Stimulated activated CD4-positive, alpha-beta T cell treated with anti-CD3 and anti-CD28 coated beads, TNF-alpha, amount 100 ng/mL, for 48 hours (primary cell): ENCODE results near the gene WDR6.

Source experiments
- DNase-seq, 3 donors: peaks; one replicate each; pipeline ENCODE4 v3.0.0-alpha.2; 2020; ENCODE audit warnings: low read depth in 3 of 3

WDR6 gene

DNA sequence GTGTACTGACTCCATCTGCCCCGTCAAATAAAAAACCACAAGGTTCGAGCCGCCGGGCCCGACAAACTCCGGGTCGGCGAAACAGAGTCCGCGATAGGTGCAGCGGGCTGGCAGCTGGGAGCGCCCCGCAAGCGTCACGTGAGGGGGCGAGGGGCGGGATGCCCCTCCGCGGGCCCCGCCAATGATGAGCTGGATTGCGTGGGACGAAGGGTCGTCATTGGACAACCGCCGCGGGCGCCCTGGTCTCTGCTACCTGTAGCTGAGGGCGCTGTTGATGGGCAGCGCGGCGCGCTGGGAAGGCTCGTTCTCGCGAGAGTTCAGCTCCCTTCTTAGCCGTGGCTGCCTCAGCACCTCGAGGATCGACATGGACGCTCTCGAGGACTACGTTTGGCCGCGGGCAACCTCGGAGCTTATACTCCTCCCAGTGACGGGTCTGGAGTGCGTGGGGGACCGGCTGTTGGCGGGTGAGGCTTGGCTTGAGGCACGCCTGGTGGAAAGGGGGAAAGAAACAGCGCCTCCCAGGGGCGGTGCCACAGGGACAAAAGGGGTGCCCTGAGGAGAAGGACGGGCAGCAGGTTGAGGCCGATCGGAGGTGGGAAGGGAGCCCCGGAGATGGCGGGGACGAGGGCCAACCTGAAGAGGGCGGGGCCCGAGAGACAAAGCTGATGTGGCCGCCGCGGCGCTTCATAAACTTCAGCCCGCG, at the start of gene WDR6:
TSS of gene WDR6 (plus strand) at position 324 of the 703 bp plus-strand sequence. CDS start at position 365, 41 bp downstream.
- DNase-seq, result peak; percentile 97 to 98 (median 98)

DNA sequence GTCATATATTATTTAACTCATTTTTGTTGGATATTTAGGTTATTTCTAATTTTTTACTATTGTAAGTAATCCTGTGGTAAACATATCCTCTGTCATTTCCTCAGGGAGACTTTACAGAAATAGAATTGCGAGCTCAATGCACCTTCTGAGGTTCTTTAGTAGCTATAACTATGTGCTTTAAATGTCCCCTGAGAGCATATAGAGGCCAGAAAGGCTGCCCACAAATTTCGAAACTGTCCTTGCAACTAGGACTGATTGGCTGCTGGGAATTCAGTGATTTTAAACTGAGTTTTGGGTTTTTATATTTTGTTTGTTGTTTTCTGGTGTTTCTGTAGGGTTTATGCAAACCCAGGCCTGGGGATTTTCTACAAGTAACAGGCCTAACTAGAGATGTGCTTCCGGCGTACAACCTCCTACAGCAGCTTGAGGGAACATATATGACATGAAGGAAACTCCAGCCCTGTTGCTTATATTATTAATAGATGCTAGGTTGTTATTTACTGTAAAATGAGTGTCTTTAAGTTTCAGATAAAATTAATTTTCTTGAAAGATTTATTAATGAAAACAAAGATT, 46.3 kb upstream of the WDR6 start:
- DNase-seq, result no peak

DNA sequence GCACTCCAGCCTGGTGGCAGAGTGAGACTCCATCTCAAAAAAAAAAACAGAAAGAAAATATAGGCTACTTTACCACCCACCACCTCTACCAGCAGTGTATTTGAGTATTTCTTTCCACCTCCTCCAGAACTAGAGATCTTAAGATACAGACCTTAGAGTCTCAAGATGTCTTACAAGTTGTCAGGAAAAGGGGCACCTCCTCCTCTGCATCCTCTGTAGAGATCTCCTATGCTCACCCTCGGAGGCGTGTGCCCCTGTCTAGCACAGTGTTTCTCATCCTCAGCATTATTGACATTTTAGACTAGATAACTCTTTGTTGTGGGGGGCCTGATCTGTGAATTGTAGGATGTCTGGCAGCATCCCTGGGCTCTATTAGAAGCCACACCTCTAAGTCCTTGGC, 44.9 kb upstream of the WDR6 start:
- no peak for DNase-seq

DNA sequence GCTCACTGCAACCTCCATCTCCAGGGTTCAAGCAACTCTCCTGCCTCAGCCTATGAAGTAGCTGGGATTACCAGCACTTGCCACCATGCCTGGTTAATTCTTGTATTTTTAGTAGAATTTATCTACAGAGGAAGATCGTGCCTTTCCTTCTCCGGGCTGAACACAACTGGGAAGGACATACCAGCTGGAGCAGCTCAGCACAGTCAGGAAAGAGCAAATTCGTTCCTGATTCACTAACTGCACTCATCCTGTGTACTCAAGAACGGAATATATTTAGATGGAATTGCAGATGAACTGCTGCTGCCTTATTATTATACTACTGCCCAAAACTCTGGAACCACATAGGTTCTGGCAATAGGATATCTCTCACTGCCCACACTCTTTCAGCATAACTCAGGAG, 44.3 kb upstream of the WDR6 start:
- DNase-seq, result no peak

DNA sequence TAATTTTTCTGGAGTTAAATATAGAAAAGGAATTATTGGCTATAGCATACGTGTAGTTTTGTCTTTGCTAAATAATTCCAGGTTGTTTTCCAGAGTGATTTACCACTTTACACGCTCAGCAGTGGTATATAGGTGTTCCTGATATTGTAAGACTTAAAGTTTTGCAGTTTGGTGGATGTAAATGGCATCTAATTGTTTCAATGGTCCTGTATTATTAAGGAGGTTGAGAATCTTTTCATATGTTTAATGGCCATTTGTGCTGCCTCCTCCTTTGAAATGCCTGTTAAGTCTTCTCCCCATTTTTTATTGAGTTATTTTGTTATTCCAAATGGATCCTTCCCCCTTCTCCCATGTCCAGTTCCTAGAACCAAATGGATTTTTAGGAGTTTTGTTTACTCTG, 43.6 kb upstream of the WDR6 start:
- DNase-seq, result no peak

DNA sequence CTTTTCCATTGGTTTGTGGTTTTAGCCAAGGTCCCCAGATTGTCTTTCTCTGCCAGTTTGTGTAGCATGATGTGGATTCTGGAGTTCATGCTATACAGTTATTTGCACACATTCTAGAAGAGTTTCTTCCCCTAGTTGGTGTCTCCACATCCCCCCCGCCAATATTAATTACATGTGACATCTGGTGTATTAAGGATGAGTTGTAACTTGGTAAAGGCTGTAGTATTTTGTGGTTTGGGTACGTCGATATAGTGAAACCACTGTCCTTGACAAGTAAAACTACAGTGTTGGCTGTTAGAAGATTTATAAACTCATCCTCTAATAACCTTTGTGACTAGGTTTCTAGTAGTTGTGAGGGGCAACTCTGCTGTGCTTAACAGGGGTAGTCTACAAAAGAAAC, 40.8 kb upstream of the WDR6 start:
- no peak for DNase-seq

DNA sequence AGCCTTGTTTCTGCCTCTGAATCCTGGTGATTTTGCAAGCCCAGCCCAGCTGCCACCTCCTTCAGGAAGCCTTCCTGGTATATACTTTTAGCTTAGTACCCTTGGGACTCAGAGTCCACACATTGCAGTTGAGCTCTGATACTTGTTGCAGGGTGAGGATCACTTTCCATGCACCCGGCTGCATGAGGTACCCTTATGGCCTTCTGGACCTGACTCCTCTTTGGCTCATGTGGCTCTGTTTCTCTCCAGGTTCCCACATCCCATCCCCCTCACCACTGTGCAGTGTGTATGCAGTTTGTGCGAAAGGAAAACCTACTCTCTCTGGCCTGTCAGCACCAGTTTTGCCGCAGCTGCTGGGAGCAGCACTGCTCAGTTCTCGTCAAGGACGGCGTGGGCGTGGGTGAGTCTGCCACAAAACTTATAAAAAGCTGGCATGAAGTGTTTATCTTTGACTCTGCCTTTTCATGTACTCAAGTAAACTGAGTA, 40.3 kb upstream of the WDR6 start:
- peak in 2 of 3 donors; percentile 9 to 32 for DNase-seq

DNA sequence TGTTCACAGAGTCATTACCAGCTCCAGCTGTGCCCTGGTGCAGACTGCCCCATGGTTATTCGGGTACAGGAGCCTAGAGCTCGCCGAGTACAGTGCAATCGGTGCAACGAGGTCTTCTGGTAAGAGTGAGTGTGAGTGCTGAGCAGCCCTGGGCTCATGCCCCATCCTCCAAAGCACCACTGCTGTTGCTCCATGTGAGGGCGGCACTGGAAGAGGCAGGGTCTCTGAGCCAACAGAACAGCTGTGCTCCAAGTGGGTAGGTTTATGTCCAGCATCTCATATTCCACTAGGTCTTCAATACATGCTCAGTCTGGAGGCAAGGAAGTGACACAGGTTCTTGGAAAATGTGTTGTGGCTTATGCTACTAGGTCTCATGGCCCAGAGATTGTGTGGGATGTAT, 36.6 kb upstream of the WDR6 start:
- DNase-seq, result no peak

DNA sequence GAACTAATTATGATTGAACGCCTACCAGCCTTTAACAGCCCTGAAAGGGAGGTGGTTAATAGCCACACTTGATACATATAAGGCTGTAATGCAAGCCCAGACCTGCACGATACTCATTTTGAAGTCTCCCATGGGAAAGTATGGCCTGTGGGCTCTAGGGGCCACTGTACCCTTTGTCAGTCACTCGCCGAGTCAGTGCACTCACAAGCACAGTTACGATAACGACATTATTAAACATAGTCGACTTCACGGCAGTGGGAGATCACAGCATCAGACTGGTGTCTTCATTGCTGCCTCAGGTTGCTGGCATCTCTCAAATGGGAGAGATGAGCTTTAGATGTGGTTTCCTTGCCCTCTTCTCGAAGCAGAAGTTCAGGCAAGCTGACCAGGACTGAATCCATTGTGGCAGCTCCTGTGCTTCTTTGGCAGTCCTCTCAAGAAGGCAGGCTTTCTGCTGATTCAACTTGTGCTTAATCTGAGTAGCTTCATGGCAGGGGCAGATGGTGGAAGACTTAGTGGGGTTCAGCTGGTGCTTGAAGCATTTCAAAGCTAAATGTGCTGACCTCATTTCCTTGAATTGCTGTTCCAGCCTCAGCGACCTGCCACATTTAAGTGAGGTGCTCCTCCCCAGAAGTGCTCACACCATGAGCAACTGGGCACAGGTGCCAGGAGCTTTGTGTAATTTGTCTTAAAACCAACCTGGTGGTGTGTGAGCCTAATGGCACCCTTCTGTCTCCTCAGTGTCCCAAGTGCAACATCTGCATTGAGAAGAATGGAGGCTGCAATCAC, 32.9 kb upstream of the WDR6 start:
- DNase-seq, result no peak

DNA sequence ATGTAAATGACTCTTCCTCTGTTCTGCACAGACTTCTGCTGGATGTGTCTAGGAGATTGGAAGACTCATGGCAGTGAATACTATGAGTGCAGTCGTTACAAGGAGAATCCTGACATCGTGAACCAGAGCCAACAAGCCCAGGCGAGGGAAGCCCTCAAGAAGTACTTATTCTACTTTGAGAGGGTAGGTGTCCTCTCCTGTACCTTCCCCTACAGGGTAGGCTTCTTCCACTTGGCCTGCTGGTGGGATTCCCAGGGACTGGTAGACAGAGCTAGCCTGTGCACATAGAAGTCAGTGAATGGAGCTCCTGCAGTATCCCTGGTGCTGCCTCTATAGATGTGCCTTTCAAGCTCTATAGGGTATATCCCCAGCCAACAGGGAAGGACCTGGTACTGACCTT, 27.7 kb upstream of the WDR6 start:
- DNase-seq, result no peak

DNA sequence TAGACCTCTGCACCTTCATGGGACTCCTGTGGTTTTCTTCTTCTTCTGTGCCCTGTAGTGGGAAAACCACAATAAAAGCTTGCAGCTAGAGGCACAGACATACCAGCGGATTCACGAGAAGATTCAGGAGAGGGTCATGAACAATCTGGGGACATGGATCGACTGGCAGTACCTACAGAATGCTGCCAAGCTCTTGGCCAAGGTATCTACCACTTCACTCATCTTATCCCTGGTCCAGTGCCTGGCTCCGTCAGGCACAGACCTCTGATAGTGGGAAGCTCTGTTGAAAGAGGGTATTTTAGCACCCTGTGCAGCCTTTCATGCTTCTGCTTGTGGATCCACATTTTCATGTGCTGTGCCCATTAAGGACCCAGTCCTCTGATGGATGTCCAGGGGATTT, 26.9 kb upstream of the WDR6 start:
- no peak for DNase-seq

DNA sequence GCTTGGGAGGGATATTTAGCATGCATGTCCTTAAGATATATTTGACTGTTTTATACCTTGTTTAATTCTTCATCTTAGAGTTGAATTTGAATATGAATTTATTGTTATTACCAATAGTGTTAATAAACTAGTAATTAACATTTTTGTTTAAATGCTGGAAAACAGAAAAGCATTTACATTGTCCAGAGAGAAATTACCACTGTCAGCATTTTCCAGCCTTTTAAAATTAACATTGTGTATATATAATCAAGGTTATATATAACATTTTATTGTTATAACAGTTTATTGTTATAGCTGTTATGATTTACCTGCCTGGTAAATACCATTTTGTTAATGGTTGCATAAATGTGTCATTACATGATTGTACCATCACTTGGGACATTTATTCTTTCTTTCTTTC, 25.2 kb upstream of the WDR6 start:
- no peak for DNase-seq

GRCh38 chr3:48982686-48983085, 24.5 kb upstream of the WDR6 start:
- DNase-seq, result no peak

- no peak for DNase-seq
These were observed 24.1 kb upstream of the WDR6 start for GRCh38 chr3:48983096-48983495.

DNA sequence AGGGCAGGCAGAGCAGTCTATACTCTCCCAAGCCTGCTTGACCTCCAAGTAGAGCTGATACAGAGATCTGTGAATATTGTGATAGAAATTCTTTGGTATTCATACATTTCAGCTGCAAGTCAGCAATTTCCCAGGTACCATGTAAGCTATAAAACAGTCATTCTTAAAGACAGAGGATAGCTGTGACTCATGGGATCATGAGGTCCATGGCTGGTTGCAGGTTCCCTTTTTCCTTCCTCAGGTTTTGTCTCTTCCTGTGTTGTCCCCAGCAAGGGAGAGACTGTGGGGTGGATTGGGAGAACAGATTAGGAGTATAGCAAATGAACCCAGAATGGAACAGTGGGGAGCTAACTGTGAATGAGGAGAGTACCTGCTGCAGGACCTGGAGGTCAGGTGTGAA, 22.5 kb upstream of the WDR6 start:
- no peak for DNase-seq

DNA sequence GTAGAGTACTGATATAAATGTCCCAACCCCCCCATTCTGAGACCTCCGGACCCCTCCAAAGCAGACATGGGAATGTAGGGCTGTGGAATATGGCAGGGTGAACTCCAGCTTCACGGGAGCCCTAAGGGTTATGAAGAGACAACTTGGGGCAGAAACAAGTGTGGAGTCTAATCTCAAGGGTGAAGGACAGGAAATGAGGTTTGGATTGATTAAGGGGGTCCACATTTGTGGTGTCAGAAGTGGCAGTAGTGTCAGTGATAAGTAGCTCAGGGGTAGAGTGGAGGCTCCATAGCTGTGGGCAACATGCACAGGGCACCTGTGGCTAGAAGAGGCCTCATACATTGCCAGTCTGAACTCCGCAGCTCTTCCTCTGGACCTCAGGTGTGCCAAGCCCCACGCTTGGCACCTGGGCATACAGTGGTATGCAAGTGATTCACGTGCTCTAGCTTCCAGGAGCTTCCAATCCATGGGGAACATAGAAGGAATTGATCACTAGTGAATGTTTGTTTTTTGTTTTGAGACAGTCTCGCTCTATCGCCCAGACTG, 21.3 kb upstream of the WDR6 start:
- no peak for DNase-seq

GRCh38 chr3:48989126-48989795, 17.9 kb upstream of the WDR6 start:
- DNase-seq, result no peak

DNA sequence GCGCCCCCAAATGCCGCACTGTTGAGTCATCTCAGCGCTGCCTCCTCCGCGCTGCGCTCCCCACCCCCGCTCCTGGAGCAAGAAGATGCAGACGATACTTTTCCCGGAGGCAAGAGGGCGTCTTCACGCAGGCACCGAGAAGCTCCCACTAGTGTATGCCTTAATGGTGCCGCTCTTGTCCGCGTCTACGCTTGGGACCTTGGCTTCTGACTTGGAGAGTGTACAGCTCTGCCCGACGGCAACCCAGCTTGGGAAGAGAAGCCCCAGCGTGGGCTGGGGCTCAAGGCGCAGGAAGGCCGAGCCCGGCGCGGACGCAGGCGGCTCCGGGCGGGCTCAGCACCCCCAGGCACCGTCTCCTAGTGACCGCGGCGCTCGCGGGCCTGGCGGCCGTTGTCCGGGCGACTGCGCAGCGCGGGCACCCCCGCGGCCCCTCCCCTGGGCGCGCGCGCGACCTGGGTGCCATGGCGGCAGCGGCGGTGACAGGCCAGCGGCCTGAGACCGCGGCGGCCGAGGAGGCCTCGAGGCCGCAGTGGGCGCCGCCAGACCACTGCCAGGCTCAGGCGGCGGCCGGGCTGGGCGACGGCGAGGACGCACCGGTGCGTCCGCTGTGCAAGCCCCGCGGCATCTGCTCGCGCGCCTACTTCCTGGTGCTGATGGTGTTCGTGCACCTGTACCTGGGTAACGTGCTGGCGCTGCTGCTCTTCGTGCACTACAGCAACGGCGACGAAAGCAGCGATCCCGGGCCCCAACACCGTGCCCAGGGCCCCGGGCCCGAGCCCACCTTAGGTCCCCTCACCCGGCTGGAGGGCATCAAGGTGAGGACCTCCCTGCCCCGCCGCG, 17.2 kb upstream of the WDR6 start, which contains the start of gene P4HTM:
TSS of gene P4HTM (plus strand) at position 446 of the 840 bp plus-strand sequence. CDS start at position 462, 16 bp downstream.
- DNase-seq, result peak; percentile 57 to 74 (median 67)

- DNase-seq, result peak in 1 of 3 donors; percentile 37
These were observed 16.3 kb upstream of the WDR6 start for GRCh38 chr3:48990636-48991469.
